K562 (cell line): ENCODE results near the gene SYNE1. TPM values are rescaled to one million over a fixed set of nuclear protein-coding genes. Genes with fewer than 3 reads are reported as not detected.

Experiments
- ATAC-seq: fragments of 200-7000 bp; cut with Tn5 transposase; 3 replicates; pipeline ENCODE4 v1.9.1; 2020; ENCODE audit warnings: moderate library complexity
- BruUV-seq: library from RNA; stranded (reverse); fragments of 400-500 nt; replicated peaks from 2 replicates; lab custom pipeline; 2021; lab: Mats Ljungman, UMichigan
- CTCF ChIA-PET: fragments of 300-600 bp; formaldehyde crosslinking; extraction: SDS; loops from one replicate; lab custom pipeline; 2021; ENCODE audit warnings: low intra/inter-chr PET ratio; lab: Yijun Ruan, JAX
- POLR2A ChIA-PET: fragments of 300-600, 350-650 bp; sonication (Branson Sonifier 250); formaldehyde crosslinking; extraction: SDS; loops from one replicate; lab custom pipeline; 2021; ENCODE audit warnings: antibody characterized with exemption, inconsistent platforms; lab: Yijun Ruan, JAX
- DNase-seq, 4 experiments: peaks; one replicate each; pipeline versions ENCODE4 v3.0.0 to v3.0.0-alpha.2; 2011 to 2018; ENCODE audit warnings: low spot score in 3 of 4, mixed read lengths in 3 of 4; ENCODE audit errors: extremely low read depth in 1 of 4
- FAIRE-seq: peaks from 2 replicates; lab custom pipeline; 2011; peaks lifted over from hg19 to GRCh38; lab: Jason Lieb, UNC
- H2AFZ ChIP-seq: 2 replicates; pipeline ENCODE4 v1.6.0; 2011; ENCODE audit warnings: low read depth, low read length, control low read depth, inconsistent platforms
- H3K27ac ChIP-seq: fragments of 200-600 bp; 3 replicates; pipeline ENCODE4 v1.8.0; 2011; ENCODE audit warnings: low read depth, mild to moderate bottlenecking, control low read depth, inconsistent platforms, low read length, moderate library complexity, mixed read lengths; ENCODE audit errors: extremely low read depth
- H3K27me3 ChIP-seq, 2 experiments: fragments of 300-600 bp in 1 of 2; 2 replicates in 1 of 2; 3 replicates in 1 of 2; pipeline versions ENCODE4 v1.6.0 to v1.8.0; 2011; ENCODE audit warnings: inconsistent platforms in 2 of 2, low read length in 2 of 2, mild to moderate bottlenecking in 1 of 2, mixed read lengths in 1 of 2, moderate library complexity in 1 of 2; ENCODE audit not compliant: control insufficient read depth in 2 of 2, insufficient read depth in 2 of 2
- H3K36me3 ChIP-seq: fragments of 300-600 bp; 3 replicates; pipeline ENCODE4 v1.8.0; 2011; ENCODE audit warnings: mild to moderate bottlenecking, low read length, inconsistent platforms; ENCODE audit not compliant: control insufficient read depth, insufficient read depth
- H3K4me1 ChIP-seq, 2 experiments: fragments of 200-600 bp in 1 of 2; replicated peaks in 1 of 2; 2 replicates in 1 of 2; 3 replicates in 1 of 2; pipeline versions ENCODE4 v1.5.1 to v1.8.0; 2011; ENCODE audit warnings: inconsistent platforms in 2 of 2, low read length in 2 of 2, mild to moderate bottlenecking in 1 of 2, mixed read lengths in 1 of 2, moderate library complexity in 1 of 2; ENCODE audit not compliant: control insufficient read depth in 2 of 2, insufficient read depth in 2 of 2
- H3K4me2 ChIP-seq: 2 replicates; pipeline ENCODE4 v1.6.1; 2011; ENCODE audit warnings: low read length, control low read depth, inconsistent platforms, mixed read lengths; ENCODE audit not compliant: insufficient read depth
- H3K4me3 ChIP-seq: fragments of 200-600 bp; sonication (generic), shearing (Covaris generic); 2 replicates; pipeline ENCODE4 v1.5.1; 2016; ENCODE audit warnings: control low read depth, inconsistent platforms
- H3K79me2 ChIP-seq: fragments of 200-600 bp; 3 replicates; pipeline ENCODE4 v1.8.0; 2011; ENCODE audit warnings: low read length, inconsistent platforms; ENCODE audit not compliant: control insufficient read depth, insufficient read depth
- H3K9ac ChIP-seq, 2 experiments: 2 replicates each; pipeline versions ENCODE4 v1.6.0 to v1.6.1; 2011; ENCODE audit warnings: low read depth in 2 of 2, low read length in 2 of 2, control low read depth in 1 of 2, inconsistent platforms in 1 of 2, mild to moderate bottlenecking in 1 of 2, mixed read lengths in 1 of 2; ENCODE audit not compliant: insufficient read depth in 1 of 2
- H3K9me1 ChIP-seq: one replicate; pipeline ENCODE4 v1.6.0; 2011; ENCODE audit warnings: inconsistent platforms, mild to moderate bottlenecking, low read length, moderate library complexity; ENCODE audit not compliant: control insufficient read depth, insufficient read depth
- H3K9me3 ChIP-seq: replicated peaks from 2 replicates; pipeline ENCODE4 v1.5.1; 2011; ENCODE audit warnings: low read depth, low read length, inconsistent platforms; ENCODE audit not compliant: control insufficient read depth, insufficient read depth
- H4K20me1 ChIP-seq: replicated peaks from 2 replicates; pipeline ENCODE4 v1.6.1; 2011; ENCODE audit warnings: low read length, inconsistent platforms, mixed read lengths; ENCODE audit not compliant: control insufficient read depth, insufficient read depth
- AFF1 ChIP-seq, 2 experiments: fragments of 450-650 bp; IDR thresholded peaks; 2 replicates each; pipeline ENCODE4 v1.6.1; 2018; ENCODE audit warnings: mild to moderate bottlenecking in 2 of 2, low read depth in 1 of 2; ENCODE audit not compliant: partially characterized antibody in 2 of 2
- DMBX1 ChIP-seq: fragments of 250-450 bp; sonication (Bioruptor Pico); IDR thresholded peaks from 2 replicates; pipeline ENCODE4 v1.8.0; 2022; ENCODE audit warnings: inconsistent platforms, mild to moderate bottlenecking, moderate library complexity, borderline replicate concordance
- HCFC1 ChIP-seq: IDR thresholded peaks from 2 replicates; pipeline ENCODE4 v1.6.1; 2012; ENCODE audit warnings: low read depth, low read length, improper control_type of control experiment
- MXD1 ChIP-seq: fragments of 250-450 bp; sonication (Bioruptor Pico); IDR thresholded peaks from 2 replicates; pipeline ENCODE4 v1.8.0; 2021; ENCODE audit warnings: borderline replicate concordance, mild to moderate bottlenecking, moderate library complexity; ENCODE audit not compliant: poor library complexity, severe bottlenecking
- WGBS: fragments of 100-300 bp; shearing (Covaris generic); methylation state at CpG from one replicate; pipeline ENCODE4 v1.1.6; 2016; ENCODE audit warnings: low coverage, mixed read lengths; ENCODE audit not compliant: insufficient coverage; ENCODE audit errors: missing lambda C conversion rate; 5-methylcytosine and 5-hydroxymethylcytosine counted together
- in situ Hi-C: fragments of 300-500 bp; cut with MboI; formaldehyde crosslinking; loops from 4 replicates; pipeline ENCODE4 v1.15.0; 2018; ENCODE audit warnings: inconsistent platforms, mixed read lengths
- intact Hi-C: fragments of 100-400 bp; cut with micrococcal nuclease; formaldehyde crosslinking; loops from 2 replicates; pipeline ENCODE4 v1.14.2; 2022
- polyA plus RNA-seq, 8 experiments: library from polyadenylated mRNA; depleted of rRNA in 4 of 8; stranded (reverse) in 5 of 8; unstranded in 3 of 8; fragments of >200 nt; fragmentation: Nextera tagmentation in 2 of 8; fragmentation: Illumina TruSeq in 1 of 8; extraction: Ambion mirVana in 2 of 8; extraction: Trizol in 1 of 8; gene quantifications; 2 replicates each; pipeline versions ENCODE4 v1.2.1 to v1.2.3, GENCODE V29; 2011 to 2014; ENCODE audit warnings: inconsistent platforms in 1 of 8, missing spikeins in 1 of 8
- total RNA-seq, 7 experiments: library from RNA; depleted of rRNA in 6 of 7; stranded (reverse); fragments of >200 nt in 6 of 7; fragmentation: Illumina TruSeq in 2 of 7; extraction: Trizol in 2 of 7; gene quantifications; 2 replicates each; pipeline versions ENCODE4 v1.2.1 to v1.2.3, GENCODE V29; 2011 to 2021; ENCODE audit warnings: low replicate concordance in 1 of 7

Gene SYNE1
- total and polyA plus RNA-seq, 9 of the 15 experiments (the other 6 are each of a cell fraction or from before 2014, with no cell fraction given), result under 0.01 to 0.42 (median 0.08) TPM; not detected in 1

GRCh38 chr6:152334555-152334954, 302.6 kb downstream of the SYNE1 start (continued):
- no peak for TF ChIP-seq MXD1 (CRISPR knock-in tag)
- TF ChIP-seq AFF1 (IDR thresholded peaks at IDR 0.05; ENCODE audit: low read depth in 1 of 2, partially characterized antibody in 2 of 2), result no peak
- TF ChIP-seq, all 486 proteins: peak for 0

GRCh38 chr6:152330961-152331360, 306.2 kb downstream of the SYNE1 start:
- Histone ChIP-seq H3K4me2 (no peak overlapping the region), H3K4me1 (no peaks in the 10 kb centered on the region), H3K9me1 (no peaks in the 10 kb centered on the region), H3K4me3 (no peak overlapping the region), H3K27me3 (peaks cover 0 to 18% of the 10 kb centered on the region in 2 experiments; a peak in 2 of 5 replicates), H3K36me3 (no peaks in the 10 kb centered on the region), H3K27ac (no peak overlapping the region), H4K20me1 (no peaks in the 10 kb centered on the region), H3K79me2 (no peaks in the 10 kb centered on the region), H3K9ac (no peak overlapping the region), H2AFZ (no peak overlapping the region), H3K9me3 (no peaks in the 10 kb centered on the region)
- DNase-seq (no peak), ATAC-seq (no peak), FAIRE-seq (no peak)
- TF ChIP-seq DMBX1 (CRISPR knock-in tag), result no peak
- TF ChIP-seq HCFC1, result no peak
- ChIA-PET CTCF (no interaction called here), POLR2A (no interaction called here)
- BruUV-seq, result no TSS peak
- 0% methylated on average over 7 of the region's 7 CpGs for WGBS
- in situ Hi-C loops, result no loop called here
- intact Hi-C loops, result no loop called here
